Activated CD4-positive, CD25-positive, alpha-beta regulatory T cell treated with anti-CD3 and anti-CD28 coated beads, Interleukin-2, amount 50 U/mL, for 72 hours (primary cell): ENCODE measurements around the gene LATS1.

Experiments
- DNase-seq: peaks from one replicate; pipeline ENCODE4 v3.0.0; 2021

The LATS1 gene

GRCh38 chr6:149648148-149649145, 69.5 kb downstream of the LATS1 start, which contains the start of gene KATNA1:
TSS of gene KATNA1 (minus strand) at chr6:149648714. CDS start at chr6:149638547, 10,167 bp downstream.
- peak; percentile 93 for DNase-seq

- DNase-seq, result no peak
These were observed 71.3 kb downstream of the LATS1 start for GRCh38 chr6:149646599-149646998.

DNA sequence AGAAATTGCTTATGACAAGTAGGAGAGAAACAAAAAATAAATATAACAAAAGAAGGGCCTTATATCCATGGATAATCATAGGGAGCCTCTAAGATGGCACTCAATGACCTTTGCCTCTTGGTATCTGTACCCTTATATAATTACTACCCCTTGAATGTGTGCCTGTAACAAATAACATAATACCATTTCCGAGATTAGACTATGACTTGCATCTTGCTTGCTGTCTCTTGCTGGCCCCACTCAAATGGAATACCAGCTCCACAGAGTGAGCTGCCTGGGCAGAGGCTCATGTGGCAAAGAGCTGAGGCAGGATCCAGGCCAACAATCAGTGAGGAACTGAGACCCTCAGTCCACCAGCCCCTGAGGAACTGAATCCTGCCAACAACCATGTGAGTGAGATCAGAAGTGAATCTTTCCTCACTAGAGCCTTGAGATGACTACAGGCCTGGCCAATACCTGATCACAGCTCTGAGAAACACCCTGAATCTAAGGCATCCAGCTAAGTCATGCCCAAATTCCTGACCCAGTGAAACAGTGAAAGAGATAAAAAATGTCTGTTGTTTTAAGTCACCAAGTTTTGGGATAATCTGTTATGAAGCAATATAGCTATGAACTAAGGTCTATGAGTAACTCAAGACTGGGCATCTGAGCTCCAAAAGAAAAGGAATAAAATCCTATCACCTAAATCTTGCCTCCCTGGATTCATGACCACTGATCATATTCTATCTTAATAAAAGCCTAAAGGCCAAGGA, 74.9 kb downstream of the LATS1 start:
- DNase-seq, result no peak

DNA sequence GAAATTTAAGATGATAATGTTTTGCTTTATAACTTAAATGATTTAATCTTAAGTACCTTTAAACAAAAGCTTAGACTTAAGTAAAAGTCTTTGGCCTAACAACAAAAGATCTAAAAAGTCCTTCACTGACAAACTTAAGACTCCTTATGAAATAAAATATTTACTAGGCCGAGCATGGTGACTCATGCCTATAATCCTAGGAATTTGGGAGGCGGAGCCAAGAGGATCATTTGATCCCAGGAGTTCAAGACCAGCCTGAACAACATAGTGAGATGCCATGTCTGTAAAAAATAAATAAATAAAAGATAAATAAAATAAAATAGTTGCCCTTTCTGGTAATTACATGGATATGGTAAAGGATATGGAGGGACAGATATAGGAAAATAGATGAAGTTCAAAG, 81.8 kb downstream of the LATS1 start:
- DNase-seq, result no peak

DNA sequence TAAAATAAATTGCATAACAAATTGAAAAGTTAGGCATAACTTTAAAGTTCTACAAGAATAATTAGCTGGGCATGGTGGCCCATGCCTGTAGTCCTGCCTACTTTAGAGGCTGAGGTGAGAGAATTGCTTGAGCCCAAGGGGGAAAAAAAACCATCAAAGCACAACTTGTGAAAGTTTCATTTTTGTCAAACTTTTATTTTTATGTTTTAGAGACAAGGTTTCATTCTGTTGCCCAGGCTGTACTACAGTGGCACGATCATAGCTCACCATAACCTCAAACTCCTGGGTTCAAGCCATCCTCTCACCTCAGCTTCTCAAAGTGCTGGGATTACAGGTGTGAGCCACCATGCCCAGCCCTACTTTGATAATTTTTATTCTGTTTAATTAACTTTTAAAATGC, 83.6 kb downstream of the LATS1 start:
- DNase-seq, result no peak

DNA sequence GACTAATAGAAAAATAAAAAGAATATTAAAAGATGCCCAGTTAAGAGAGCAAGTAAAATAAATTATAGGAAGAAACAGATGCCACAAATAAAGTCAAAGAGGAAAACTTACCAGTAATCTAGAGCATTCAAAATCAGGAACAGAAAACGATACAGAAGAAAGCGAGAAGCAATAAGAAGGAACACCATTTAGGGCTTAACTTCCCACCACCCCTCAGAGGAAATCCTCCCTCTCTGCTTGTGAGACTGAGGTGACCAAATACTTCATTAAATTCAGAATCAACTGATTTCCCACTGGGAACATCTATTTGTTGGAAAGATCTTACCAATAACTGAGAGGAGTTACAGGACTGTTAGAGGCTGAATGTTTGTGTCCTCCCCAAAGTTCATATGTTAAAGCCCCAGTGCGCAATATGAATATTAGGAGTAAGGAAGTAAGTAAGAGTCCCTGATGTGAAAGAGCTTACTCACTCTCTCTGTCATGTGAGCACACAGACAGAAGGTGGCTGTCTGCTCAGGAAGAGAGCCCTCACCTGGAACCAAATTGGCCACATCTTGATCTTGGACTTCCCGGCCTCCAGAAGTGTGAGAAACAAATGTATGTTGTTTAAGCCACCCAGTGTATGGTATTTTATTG, 88.9 kb downstream of the LATS1 start:
- no peak for DNase-seq

DNA sequence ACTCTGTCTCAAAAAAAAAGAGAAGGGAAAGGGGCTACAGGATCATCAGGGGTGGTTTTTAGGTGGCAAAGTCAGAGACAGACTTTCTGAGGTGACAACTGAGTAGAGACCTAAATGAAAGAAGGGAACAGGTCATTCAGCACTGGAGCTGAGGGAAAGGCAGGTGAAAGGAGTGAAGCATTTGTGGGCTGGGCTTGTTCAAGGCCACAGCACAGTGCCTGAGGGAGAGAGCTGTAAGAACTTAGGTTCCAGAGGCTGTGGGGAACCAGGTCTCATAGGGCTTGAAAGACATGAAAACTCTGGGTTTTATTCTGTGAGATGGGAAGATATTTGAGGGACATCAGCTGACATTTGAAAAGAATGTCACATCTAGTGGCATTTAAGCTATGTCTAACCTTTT, 90.2 kb downstream of the LATS1 start:
- DNase-seq, result no peak

- DNase-seq, result no peak
These were observed 102.1 kb downstream of the LATS1 start for GRCh38 chr6:149615805-149616204.

DNA sequence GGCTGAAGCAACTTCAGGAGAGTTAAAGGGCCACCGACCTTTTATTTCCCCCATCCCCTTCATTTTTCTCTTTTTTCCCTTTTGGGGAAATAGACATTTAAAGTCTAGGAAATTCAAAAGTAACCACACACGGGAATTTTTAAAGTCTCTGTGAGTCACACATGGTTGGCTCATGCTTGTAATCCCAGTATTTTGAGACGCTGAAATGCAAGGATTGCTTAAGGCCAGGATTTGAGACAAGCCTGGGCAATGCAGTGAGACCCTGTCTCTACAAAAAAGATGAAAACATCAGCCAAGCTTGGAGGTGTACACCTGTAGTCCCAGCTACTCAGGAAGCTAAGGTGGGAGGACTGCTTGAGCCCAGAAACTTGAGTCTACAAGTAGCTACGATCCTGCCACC, 103.6 kb downstream of the LATS1 start:
- DNase-seq, result no peak

GRCh38 chr6:149608381-149608982, 109.4 kb downstream of the LATS1 start:
- no peak for DNase-seq
